ENCODE results near the gene FIG4. TPM values are rescaled to one million over a fixed set of nuclear protein-coding genes. Genes with fewer than 3 reads are reported as not detected.

FIG4 gene
- total RNA-seq, 2 donors from 2014 or later = 12.2 to 17.2 TPM

GRCh38 chr6:109781001-109781400 is 89.9 kb downstream of the FIG4 start:
- H3K9me3 ChIP-seq = no peaks in the 10 kb centered on the region
- DNase-seq = no peak
- H3K27ac ChIP-seq = no peak overlapping the region
- TF ChIP-seq CTCF (IDR thresholded peaks at IDR 0.05) = no peak
- no peaks in the 10 kb centered on the region for H3K4me1 ChIP-seq
- H3K36me3 ChIP-seq = no peaks in the 10 kb centered on the region
- no peaks in the 10 kb centered on the region for H3K27me3 ChIP-seq
- no peak overlapping the region for H3K4me3 ChIP-seq
- no peak overlapping the region for H3K9ac ChIP-seq (ENCODE audit: low read depth in 2 of 2, low read length in 2 of 2)
- intact Hi-C loops (cut with DNase I) = no loop called here

GRCh38 chr6:109782491-109782999 is 91.4 kb downstream of the FIG4 start:
- no peaks in the 10 kb centered on the region for H3K4me1 ChIP-seq
- no peak for TF ChIP-seq CTCF (IDR thresholded peaks at IDR 0.05)
- no peak overlapping the region for H3K27ac ChIP-seq
- DNase-seq = no peak
- no peak overlapping the region for H3K4me3 ChIP-seq
- H3K27me3 ChIP-seq = no peaks in the 10 kb centered on the region
- no peak overlapping the region for H3K9ac ChIP-seq (ENCODE audit: low read depth in 2 of 2, low read length in 2 of 2)
- intact Hi-C loops (cut with DNase I) = no loop called here
- H3K36me3 ChIP-seq = no peaks in the 10 kb centered on the region
- H3K9me3 ChIP-seq = no peaks in the 10 kb centered on the region

GRCh38 chr6:109783250-109783986 is 92.3 kb downstream of the FIG4 start:
- H3K4me1 ChIP-seq = no peaks in the 10 kb centered on the region
- H3K27ac ChIP-seq = no peak overlapping the region
- no peak overlapping the region for H3K4me3 ChIP-seq
- H3K9me3 ChIP-seq = no peaks in the 10 kb centered on the region
- H3K9ac ChIP-seq (ENCODE audit: low read depth in 2 of 2, low read length in 2 of 2) = no peak overlapping the region
- no peaks in the 10 kb centered on the region for H3K36me3 ChIP-seq
- TF ChIP-seq CTCF (IDR thresholded peaks at IDR 0.05) = no peak
- intact Hi-C loops (cut with DNase I) = no loop called here
- H3K27me3 ChIP-seq = no peaks in the 10 kb centered on the region
- DNase-seq = no peak

- H3K27me3 ChIP-seq = no peaks in the 10 kb centered on the region
- intact Hi-C loops (cut with DNase I) = no loop called here
- H3K9ac ChIP-seq (ENCODE audit: low read depth in 2 of 2, low read length in 2 of 2) = no peak overlapping the region
- no peak for TF ChIP-seq CTCF (IDR thresholded peaks at IDR 0.05)
- H3K36me3 ChIP-seq = no peaks in the 10 kb centered on the region
- no peaks in the 10 kb centered on the region for H3K4me1 ChIP-seq
- no peak for DNase-seq
- no peak overlapping the region for H3K4me3 ChIP-seq
- no peaks in the 10 kb centered on the region for H3K9me3 ChIP-seq
- H3K27ac ChIP-seq = no peak overlapping the region
Measured at GRCh38 chr6:109787312-109787711, 96.2 kb downstream of the FIG4 start.

- intact Hi-C loops (cut with DNase I) = no loop called here
- DNase-seq = no peak
- H3K36me3 ChIP-seq = no peaks in the 10 kb centered on the region
Measured at GRCh38 chr6:109788687-109789086, 97.6 kb downstream of the FIG4 start.

More at GRCh38 chr6:109788687-109789086, 97.6 kb downstream of the FIG4 start:
- no peak for TF ChIP-seq CTCF (IDR thresholded peaks at IDR 0.05)
- no peaks in the 10 kb centered on the region for H3K9me3 ChIP-seq
- H3K9ac ChIP-seq (ENCODE audit: low read depth in 2 of 2, low read length in 2 of 2) = no peak overlapping the region
- H3K27me3 ChIP-seq = no peaks in the 10 kb centered on the region
- no peak overlapping the region for H3K27ac ChIP-seq
- no peak overlapping the region for H3K4me3 ChIP-seq
- no peaks in the 10 kb centered on the region for H3K4me1 ChIP-seq

Measured in colonic mucosa (tissue), 4 donors.